Stimulated activated CD4-positive, alpha-beta T cell treated with anti-CD3 and anti-CD28 coated beads, Interleukin-4, amount 100 ng/mL, for 24 hours (primary cell): ENCODE data around the gene SPIN3.
"Not testable (repeated sequence)": the region's sequence is repeated elsewhere in the genome, so short reads cannot be mapped to it uniquely, and the experiment has no call there.

Source experiments
- DNase-seq: peaks from one replicate; pipeline ENCODE4 v3.0.0-alpha.2; 2020

Gene SPIN3

DNA sequence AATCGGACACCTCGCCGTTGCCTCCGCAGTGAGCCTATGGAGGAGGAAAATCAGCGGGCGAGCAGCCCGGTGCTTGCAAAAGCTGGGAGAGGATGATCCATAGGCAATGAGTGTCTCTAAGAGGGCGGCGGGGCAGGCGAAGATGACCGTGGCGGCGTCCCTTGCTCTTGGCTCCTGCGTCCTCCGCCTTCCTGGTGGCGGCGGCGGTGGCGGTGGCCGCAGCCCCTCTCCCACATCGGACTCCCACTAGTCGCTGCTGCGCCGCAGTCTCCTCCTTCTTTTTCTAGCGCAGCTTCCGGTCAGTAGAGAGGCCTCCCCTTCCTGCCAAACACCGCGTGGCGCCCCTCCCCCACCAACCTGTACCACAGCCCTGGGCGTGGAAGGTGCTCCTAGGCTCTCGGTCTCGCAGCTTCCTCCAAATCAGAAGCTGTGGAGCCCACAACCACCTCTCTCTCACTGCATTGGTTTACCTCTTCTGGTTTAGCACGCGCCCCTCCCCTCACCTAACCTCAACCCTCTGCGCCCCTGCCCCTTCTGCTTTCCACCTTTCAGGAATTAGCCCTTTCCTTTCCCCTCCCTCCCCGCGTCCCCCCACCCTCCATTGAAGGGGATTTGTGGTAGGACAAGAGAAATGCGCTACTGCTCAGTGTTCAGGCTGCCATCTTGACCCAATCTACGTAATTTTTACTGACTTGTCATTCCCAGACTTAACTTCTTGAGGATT, at the start of gene SPIN3:
Gene SPIN3, minus strand, starts transcription at position 271 of the 724 bp plus-strand sequence. CDS start 594 bp downstream, outside the sequence.
- DNase-seq, result peak; percentile 61

DNA sequence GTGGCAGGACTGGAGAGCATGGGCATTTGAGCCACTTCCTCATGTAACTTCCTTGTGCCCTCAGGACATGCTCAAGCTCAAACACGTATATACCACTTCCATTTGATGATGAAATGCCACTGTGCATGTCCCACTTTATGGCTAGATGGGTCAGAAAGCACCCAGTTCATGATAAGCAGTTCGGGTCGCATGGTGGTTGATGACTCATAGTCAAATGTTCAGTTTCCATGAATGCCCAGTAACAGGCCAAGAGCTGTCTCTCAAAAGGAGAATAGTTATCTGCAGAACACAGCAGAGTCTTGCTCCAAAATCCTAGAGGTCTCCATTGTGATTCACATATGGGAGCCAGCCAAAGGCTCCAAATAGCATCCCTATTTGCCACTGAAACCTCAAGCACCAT, 48.9 kb upstream of the SPIN3 start:
- no peak for DNase-seq

GRCh38 chrX:57037265-57037664, 41.9 kb upstream of the SPIN3 start:
- DNase-seq, result not testable (repeated sequence)

DNA sequence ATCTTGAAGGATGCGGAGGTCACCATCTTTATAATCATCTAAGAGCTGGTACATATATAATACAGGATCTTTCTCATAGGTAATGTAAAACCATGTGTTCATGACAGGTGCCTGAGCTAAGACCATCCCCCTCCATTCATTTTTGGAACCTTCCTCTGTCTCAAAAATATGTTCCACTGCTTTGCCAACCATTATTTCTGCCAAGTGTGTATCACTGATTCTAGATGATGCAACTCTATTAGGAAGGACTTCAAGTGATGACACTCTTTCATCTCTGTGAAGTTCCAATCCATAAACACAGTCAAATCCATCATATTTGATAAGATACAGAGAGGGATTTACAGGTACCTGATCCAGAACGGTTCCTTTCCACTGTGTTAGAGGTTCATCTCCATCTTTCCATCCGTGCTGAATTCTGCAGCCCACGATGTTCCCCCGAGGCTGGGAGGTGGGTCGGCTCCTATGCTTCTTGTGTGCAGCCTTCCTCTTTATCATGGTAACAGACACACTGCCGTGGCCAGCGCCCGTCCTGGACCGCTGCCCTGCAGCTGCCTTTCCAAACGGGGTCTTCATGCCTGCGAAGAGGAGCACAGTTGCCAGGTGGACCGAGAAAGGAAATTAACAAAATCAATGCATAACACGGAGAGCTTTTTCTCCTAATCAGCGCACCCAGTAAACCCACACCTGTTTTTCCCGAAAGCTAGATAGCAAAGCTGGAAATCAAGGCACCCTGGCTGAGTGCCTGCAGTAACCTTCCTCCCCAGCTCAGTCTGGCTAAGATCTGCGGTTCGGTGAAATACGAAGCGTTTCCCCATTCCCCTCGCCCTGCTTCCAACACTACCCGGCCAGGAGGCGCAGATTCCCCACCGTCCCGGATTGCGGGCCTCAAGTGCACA, 718 bp downstream of the SPIN3 start:
- no peak for DNase-seq

GRCh38 chrX:56987741-56988140, 7.6 kb downstream of the SPIN3 start:
- DNase-seq, result no peak

- peak; percentile 10 for DNase-seq
These were observed 9.2 kb downstream of the SPIN3 start for GRCh38 chrX:56986138-56986537.

DNA sequence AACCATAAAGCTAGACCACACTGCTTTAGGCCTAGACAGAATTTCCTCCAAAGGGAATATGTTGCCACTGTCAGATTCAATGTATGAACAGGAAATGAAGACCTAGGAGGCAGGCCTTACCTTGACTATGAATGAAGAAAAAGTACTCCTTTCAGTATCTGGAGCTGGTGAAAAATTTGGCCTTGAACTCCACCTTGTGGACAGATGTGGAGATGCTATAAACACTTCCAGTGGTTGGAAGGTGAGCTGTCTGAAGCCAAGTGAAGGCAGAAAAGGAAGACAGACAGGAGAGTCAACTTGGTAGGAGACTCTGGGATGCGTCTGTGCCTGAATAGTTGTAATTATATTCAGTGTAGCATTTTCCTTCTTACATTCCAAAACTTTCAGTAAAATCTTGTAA, 17.2 kb downstream of the SPIN3 start:
- peak; percentile 34 for DNase-seq

DNA sequence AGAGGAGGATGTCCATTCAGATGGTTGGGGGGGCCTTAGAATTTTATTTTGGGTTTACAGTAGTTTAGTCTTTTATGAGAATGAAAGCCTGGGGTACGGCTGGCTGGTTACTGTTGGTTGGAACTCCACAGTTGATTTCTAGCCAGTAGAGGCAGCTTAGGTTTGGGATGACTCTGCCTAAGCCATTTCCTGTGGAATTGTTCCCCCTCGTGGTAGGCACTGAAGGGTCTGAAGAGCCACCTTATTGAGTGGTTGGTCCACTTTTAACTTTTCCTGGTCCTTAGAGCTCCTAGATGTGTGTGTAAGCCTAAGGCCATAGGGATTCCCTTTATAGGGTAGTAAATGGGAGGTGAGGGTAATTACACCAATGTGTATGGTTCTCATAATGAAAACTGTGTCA, 19.7 kb downstream of the SPIN3 start:
- no peak for DNase-seq

- no peak for DNase-seq
These were observed 20.9 kb downstream of the SPIN3 start for GRCh38 chrX:56974408-56974807.

- no peak for DNase-seq
These were observed 25.8 kb downstream of the SPIN3 start for GRCh38 chrX:56969559-56969958.

DNA sequence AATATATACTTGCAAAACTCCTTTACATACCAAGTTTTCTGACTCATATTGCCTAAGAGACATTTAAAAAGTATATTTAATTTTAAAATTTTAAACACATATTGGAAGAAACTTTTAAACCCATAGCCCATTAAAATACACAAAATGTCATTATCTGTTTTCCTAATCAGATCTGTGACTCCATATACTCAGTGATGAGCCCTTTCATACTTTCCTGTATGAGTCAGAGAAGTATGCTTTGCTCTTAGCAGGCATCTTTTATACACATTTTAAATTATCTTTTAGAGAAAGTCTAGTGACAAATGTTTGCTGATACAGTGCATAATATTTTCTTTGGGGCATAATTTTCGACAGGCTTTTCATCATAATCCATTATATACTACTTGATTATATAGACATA, 26.4 kb downstream of the SPIN3 start:
- DNase-seq, result no peak

DNA sequence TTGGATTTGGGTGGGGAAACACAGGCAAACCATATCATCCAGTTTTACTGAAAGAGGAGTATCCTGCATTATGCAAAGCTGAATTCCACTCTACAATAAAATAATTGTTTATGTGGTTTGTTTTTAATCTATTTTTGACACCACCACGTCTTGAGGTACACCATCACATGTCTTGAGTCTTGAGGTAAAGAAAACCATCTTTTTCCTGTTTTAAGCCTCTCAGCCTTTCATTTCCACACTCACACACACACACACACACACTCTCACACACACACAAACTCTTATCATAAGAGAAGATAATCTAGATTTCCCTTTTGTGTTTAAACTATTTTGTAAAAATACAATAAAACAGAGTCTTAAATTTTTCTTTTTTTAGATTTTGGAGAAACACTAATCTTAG, 32.0 kb downstream of the SPIN3 start:
- DNase-seq, result no peak

DNA sequence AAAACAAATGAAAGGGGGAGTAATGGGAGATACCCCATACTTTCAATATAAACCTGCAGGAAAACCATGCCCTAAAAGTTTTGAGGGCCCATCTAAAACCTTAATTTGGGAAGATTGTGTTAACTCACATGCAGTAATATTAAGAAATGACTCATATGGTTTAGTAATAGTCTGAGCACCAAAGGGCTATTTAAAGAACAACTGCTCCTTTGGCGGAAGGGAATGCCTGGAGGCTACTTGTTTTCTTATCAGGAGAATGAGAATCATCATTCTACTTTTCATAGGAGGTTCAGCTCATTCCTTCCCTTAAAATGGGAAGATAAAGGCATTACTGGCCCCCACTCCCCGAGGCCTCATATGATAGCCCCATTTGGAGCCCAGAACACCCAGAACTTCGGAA, 47.6 kb downstream of the SPIN3 start:
- DNase-seq, result no peak

DNA sequence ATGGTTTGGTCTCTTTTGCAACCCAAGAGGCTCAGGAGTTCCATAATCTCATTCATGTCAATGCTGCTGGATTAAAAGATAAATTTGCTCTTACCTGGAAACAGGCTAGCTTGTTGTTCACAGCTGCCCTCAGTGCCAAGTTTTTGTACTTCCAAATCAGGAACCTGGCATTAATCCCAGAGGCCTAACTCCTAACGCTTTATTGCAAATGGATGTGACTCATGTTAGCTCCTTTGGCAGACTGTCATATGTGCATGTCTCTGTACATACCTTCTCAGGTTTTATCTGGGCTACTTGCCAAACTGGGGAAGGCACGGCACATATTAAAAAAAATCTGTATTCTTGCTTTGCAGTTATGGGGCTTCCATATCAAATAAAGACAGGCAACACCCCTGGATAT, 49.1 kb downstream of the SPIN3 start:
- DNase-seq, result not testable (repeated sequence)

DNA sequence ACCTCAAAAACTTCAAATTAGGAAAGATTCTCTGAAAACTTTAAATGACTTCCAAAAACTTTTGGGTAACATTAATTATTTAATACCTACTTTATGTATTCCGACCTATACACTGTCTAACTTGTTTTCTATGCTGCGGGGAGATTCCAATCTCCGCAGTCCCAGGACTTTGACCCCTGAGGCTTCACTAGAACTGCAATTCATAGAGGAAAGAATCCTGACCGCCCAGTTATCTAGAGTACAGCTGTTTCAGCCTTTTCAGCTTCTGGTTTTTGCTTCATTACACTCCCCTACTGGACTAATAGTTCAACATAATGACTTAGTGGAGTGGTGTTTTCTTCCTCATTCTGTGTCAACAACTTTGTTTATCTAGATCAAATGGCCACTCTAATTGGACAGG, 50.1 kb downstream of the SPIN3 start:
- DNase-seq, result not testable (repeated sequence)

DNA sequence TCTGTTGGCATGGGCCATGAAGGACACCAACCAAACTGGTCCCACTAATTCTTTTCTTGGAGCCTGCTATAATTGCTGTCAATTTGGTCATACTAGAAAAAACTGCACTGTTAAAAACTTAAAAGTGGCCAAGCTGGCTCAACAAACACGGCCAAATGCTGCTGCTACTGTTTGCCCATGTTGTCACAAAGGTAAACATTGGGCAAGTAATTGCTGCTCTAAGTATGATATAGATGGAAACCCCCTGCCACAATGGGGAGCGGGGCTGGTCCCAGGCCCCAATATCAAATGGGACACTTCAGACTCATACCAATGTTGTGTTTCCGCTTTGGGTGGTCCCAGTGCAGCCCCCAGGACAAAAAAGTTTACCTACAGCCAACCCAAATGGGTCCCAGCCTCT, 52.1 kb downstream of the SPIN3 start:
- DNase-seq, result no peak
